MM.1S (cell line): Measurements from ENCODE around the gene ZNF326.

Experiments
- EZH2 ChIP-seq: fragments of 300-600 bp; sonication (generic); optimal IDR thresholded peaks from 2 replicates; pipeline ENCODE3; 2017; ENCODE audit warnings: low read depth, mild to moderate bottlenecking, antibody characterized with exemption, low read length, mixed read lengths
- EZH2phosphoT487 ChIP-seq: fragments of 300-600 bp; sonication (generic); IDR thresholded peaks from 2 replicates; pipeline ENCODE4 v1.6.1; 2018; ENCODE audit warnings: antibody characterized with exemption, low read length
- TF ChIP-seq, protein P1 (sequence below): fragments of 300-600 bp; sonication (generic); IDR thresholded peaks from 2 replicates; pipeline ENCODE4 v1.5.1; 2016; ENCODE audit warnings: antibody characterized with exemption, low read length, mixed read lengths

DNA sequence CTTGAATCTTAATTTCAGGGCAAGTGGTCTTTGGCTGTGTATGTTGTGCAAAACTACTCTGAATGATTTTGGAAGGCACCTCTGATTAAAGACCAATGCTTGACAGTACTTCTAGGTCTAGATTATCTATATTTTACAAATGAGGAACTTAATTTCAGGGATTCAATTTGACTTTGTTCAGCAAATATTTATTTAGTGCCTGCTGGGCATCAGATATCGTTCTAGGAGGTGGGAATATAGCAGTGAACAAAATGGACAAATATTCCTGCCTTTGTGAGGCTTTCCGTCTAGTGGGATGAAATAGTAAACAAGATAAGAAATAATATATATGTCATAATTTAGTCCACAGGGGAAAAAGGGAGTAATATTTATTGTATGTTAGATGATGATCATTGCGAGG, 4.7 kb downstream of the ZNF326 start:
- TF ChIP-seq, protein P1, sequence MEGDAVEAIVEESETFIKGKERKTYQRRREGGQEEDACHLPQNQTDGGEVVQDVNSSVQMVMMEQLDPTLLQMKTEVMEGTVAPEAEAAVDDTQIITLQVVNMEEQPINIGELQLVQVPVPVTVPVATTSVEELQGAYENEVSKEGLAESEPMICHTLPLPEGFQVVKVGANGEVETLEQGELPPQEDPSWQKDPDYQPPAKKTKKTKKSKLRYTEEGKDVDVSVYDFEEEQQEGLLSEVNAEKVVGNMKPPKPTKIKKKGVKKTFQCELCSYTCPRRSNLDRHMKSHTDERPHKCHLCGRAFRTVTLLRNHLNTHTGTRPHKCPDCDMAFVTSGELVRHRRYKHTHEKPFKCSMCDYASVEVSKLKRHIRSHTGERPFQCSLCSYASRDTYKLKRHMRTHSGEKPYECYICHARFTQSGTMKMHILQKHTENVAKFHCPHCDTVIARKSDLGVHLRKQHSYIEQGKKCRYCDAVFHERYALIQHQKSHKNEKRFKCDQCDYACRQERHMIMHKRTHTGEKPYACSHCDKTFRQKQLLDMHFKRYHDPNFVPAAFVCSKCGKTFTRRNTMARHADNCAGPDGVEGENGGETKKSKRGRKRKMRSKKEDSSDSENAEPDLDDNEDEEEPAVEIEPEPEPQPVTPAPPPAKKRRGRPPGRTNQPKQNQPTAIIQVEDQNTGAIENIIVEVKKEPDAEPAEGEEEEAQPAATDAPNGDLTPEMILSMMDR = no peak
- no peak for TF ChIP-seq EZH2
- TF ChIP-seq EZH2phosphoT487 = no peak
